GM18505 (cell line): Measurements from ENCODE around the gene CACNA2D4.

Experiments
- ATAC-seq: cut with Tn5 transposase; IDR thresholded peaks from one replicate; pipeline ENCODE4 v1.9.1; 2021; ENCODE audit not compliant: unreplicated experiment
- POLR2A ChIP-seq: IDR thresholded peaks from 4 replicates; pipeline ENCODE4 v1.6.1; 2011; ENCODE audit warnings: borderline replicate concordance; ENCODE audit not compliant: insufficient read depth, insufficient read length; ENCODE audit errors: extremely low read depth

The CACNA2D4 gene

GRCh38 chr12:1777798-1778197 is 140.7 kb downstream of the CACNA2D4 start:
- ATAC-seq = no peak
- no peak for TF ChIP-seq POLR2A

- ATAC-seq = no peak
- TF ChIP-seq POLR2A = no peak
Measured at GRCh38 chr12:1776170-1776921, 142.1 kb downstream of the CACNA2D4 start.

DNA sequence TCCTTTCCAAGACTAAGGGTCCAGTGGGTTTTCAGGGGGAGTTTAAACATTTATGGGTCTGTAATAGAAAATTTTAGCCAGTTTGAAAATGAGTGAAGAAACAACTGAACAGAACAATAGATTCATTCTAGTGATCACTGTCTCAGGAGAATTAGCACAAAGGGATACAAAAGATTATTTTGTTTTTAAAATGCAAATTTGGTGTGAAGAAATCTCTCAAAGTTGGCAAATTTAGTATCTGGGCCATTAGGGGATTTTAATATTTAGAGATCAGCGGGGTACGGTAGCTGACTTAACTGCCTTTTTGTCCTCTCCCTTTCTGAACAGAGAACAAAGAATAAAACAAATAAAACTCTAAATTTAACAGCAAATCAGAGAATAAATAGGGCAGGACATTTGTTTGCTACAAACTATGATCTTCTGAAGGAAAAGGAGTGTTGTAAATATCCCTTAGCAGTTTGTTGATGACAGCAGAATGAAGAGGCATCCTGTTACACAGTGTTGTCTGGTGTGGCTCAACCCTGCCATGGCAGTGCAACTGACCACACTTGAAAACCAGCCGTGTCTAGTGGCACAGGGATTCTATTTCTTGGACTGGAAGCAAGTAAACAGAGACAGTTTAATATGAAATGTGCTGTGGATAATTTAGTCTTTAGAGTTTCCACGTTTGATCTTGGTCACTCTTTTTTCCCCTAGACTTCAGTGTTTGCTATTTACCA is 144.4 kb downstream of the CACNA2D4 start:
- ATAC-seq = no peak
- TF ChIP-seq POLR2A = no peak

DNA sequence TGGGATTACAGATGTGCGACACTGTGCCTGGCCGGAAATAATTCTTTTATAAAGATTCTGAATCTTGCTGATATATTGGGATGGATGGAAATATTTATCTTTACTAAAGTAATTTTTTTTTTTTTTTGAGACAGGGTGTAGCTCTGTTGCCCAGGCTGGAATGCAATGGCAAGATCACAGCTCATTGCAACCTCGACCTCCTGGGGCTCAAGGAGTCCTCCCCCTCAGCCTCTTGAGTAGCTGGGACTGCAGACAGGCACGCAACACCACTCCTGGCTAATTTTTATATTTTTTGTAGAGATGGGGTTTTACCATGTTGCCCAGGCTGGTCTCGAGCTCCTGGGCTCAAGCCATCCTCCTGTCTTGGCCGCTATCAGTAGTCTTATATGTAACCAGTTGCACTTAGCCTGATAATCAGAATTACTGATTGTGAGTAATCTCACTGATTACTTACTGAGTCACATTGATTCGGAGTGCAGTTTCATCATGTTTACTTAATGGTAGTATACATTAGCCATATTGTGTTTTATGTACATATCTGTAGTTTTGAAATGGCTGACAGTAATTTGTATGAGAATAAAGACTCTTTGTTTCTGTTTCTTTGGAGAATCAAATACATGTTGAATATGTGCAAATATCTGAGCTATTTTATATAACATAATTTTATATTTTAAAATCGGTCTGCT is 148.5 kb downstream of the CACNA2D4 start:
- no peak for ATAC-seq
- no peak for TF ChIP-seq POLR2A

- ATAC-seq = no peak
- TF ChIP-seq POLR2A = no peak
Measured at GRCh38 chr12:1768615-1769014, 149.8 kb downstream of the CACNA2D4 start.

DNA sequence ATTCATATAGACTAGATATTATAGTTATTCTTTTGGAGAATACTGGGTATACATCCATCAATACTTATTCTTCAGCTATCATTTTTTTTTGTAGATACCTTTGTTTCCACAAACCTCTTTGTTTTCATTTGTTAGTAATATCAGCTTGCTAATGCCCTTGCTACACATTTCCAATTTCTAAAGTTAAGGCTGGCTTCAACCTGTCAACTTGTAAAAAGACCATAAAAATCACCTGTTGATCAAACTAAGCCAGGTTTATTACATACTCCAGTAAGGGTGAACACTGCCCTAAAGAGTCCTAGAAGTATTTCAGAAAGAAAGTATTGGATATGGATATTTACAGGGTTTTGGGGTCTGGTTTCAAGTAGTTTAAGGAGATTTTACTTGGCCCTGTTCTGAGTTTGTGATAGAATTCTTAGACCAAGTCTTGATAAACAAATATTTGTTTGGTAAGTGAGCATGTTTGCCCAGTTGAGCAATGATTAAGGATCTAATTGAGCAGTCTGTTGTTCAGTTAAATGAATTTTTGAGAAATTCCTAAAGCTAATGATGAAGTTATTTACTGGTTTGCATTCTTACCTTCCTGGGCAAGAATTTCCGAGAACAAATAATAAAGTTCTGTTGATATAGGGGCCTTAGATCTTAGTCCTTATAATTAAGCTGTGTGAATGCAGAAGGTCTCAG is 150.9 kb downstream of the CACNA2D4 start:
- no peak for ATAC-seq
- no peak for TF ChIP-seq POLR2A

DNA sequence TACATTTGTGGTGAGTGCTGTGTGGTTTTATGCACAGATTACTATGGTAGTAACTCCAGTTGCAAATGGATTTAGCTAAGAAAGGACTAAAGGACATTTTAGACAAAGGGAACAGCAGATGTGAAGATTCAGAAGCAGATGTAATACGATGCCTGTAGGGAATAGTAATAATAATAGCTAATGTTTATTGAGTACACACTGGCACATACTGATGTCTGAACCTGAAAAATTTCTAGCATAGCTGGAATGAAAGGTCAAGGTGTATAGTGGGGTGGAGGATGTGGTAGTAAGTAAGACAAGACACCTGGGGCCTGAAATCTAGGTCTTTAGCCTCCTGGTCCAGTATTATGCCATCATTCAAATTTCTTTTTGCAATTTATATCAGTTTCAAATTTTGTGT is 152.3 kb downstream of the CACNA2D4 start:
- ATAC-seq = no peak
- no peak for TF ChIP-seq POLR2A

GRCh38 chr12:1763153-1763552 is 155.3 kb downstream of the CACNA2D4 start:
- TF ChIP-seq POLR2A = no peak
- ATAC-seq = no peak

- ATAC-seq = no peak
- TF ChIP-seq POLR2A = no peak
Measured at GRCh38 chr12:1761857-1762256, 156.6 kb downstream of the CACNA2D4 start.

DNA sequence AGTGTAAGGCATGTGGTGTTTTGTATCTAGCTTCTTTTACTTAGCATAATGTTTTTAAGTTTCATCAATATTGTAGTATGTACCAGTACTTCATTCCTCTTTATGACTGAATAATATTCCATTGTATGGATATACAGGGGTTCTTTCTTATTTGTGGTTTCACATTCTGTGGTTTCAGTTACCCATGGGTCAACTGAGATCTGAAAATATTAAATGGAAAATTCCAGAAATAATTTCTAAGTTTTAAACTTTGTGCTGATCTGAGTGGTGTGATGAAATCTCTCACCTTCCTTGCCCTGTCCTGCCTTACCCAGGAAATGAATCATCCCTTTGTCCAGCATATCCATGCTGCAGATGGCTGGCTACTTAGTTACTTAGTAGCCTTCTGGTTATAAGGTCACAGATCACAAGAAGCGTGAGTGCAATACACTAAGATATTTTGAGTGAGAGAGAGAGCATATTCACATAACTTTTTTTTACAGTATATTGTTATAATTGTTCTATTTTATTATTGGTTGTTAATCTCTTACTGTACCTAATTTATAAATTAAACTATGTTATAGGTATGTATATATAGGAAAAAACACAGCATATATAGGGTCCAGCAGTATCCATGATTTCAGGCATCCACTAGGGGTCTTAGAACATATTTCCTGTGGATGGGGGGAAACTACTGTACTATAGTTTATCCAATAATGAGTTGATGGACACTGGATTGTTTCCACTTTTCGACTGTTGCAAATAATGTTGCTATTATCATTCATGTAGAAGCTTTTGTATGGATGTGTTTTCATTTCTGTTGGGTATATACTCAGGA is 157.7 kb downstream of the CACNA2D4 start:
- no peak for TF ChIP-seq POLR2A
- ATAC-seq = no peak

DNA sequence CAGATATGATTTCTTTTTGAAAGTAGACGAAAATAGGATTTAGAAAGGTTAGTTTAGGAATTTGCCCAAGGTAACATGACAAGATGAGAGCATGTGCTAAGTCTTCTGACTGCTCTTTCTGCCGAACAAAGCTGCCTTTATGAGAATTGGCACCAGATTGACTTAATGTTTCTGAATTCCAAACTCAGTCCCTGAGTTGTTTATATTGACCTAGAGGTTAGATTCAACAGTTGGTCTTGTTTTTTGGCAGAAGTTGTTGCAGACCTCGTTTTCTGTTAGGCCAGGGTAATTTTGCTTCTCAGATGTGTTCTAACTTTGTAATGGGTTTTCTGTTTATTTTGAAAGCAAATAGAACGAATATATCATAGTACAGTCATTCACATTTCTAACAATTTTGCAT is 159.6 kb downstream of the CACNA2D4 start:
- no peak for TF ChIP-seq POLR2A
- no peak for ATAC-seq

- no peak for TF ChIP-seq POLR2A
- ATAC-seq = no peak
Measured at GRCh38 chr12:1758376-1758775, 160.1 kb downstream of the CACNA2D4 start.
